GM12873 (cell line): Measurements from ENCODE around the gene TMBIM1.

ENCODE experiments used
- CTCF ChIP-seq: IDR thresholded peaks from 2 replicates; pipeline ENCODE4 v1.5.1; 2012; ENCODE audit warnings: low read depth, mild to moderate bottlenecking, moderate library complexity, low read length, control low read depth; ENCODE audit not compliant: insufficient read depth; ENCODE audit errors: missing control alignments

The TMBIM1 gene

GRCh38 chr2:218323526-218324472 lies 31.5 kb upstream of the TMBIM1 start:
- no peak for TF ChIP-seq CTCF

GRCh38 chr2:218322768-218323525 lies 30.6 kb upstream of the TMBIM1 start:
- TF ChIP-seq CTCF, result no peak

- TF ChIP-seq CTCF, result no peak
Measured at GRCh38 chr2:218320704-218321336, 28.5 kb upstream of the TMBIM1 start.

GRCh38 chr2:218319813-218320365 lies 27.6 kb upstream of the TMBIM1 start:
- no peak for TF ChIP-seq CTCF

- no peak for TF ChIP-seq CTCF
Measured at GRCh38 chr2:218318241-218318640, 25.9 kb upstream of the TMBIM1 start.

- TF ChIP-seq CTCF, result no peak
Measured at GRCh38 chr2:218317835-218318234, 25.5 kb upstream of the TMBIM1 start.

GRCh38 chr2:218317303-218317630 lies 25.0 kb upstream of the TMBIM1 start:
- TF ChIP-seq CTCF, result no peak
